C4-2B (cell line): ENCODE results near the gene RNF135.
"Not testable (repeated sequence)": the region's sequence is repeated elsewhere in the genome, so short reads cannot be mapped to it uniquely, and the experiment has no call there.

Source experiments
- H3K27ac ChIP-seq: fragments of 450-650 bp; 2 replicates; pipeline ENCODE4 v1.5.1; 2017
- CTCF ChIP-seq: fragments of 450-650 bp; conservative IDR thresholded peaks from 2 replicates; pipeline ENCODE4 v1.5.1; 2017; ENCODE audit warnings: mild to moderate bottlenecking
- ZFX ChIP-seq: fragments of 450-650 bp; IDR thresholded peaks from 2 replicates; pipeline ENCODE4 v1.6.1; 2017

Gene RNF135

GRCh38 chr17:30928584-30928983, 42.3 kb upstream of the RNF135 start:
- no peak overlapping the region for H3K27ac ChIP-seq
- TF ChIP-seq CTCF, result no peak
- no peak for TF ChIP-seq ZFX

GRCh38 chr17:30929081-30929633, 41.7 kb upstream of the RNF135 start:
- TF ChIP-seq CTCF, result no peak
- TF ChIP-seq ZFX, result no peak
- H3K27ac ChIP-seq, result no peak overlapping the region

DNA sequence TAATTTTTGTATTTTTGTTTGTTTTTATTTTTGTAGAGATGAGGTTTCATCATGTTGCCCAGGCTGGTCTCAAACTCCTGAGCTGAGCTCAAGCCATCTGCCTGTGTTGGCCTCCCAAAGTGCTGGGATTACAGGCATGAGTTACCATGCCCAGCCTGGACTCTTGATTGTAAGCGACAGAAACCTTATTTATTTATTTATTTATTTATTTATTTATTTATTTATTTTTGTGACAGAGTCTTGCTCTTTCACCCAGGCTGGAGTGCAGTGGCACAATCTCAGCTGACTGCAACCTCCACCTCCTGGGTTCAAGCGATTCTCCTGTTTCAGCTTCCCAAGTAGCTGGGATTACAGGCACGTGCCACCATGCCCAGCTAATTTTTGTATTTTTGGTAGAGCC, 41.0 kb upstream of the RNF135 start:
- H3K27ac ChIP-seq, result not testable (repeated sequence)

DNA sequence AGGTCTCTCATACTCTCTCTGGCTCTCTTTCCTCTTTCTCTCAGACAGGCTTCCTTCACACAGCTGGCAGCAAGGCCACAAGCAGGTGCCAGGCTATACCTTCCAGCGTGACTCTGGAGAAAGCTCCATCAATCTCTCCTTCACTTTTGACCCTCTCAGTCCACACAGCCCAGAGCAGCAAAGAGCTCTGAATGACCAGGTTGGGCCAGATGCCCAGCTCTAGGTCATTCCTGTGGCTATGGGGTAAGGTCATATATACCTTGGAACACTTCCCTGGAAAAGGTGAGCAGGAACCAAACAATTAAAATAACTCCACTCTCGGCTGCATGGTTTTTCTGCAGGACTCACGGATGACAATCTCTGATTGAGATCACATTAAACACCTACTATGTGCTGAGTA, 40.3 kb upstream of the RNF135 start:
- TF ChIP-seq CTCF, result no peak
- no peak for TF ChIP-seq ZFX
- H3K27ac ChIP-seq, result no peak overlapping the region

DNA sequence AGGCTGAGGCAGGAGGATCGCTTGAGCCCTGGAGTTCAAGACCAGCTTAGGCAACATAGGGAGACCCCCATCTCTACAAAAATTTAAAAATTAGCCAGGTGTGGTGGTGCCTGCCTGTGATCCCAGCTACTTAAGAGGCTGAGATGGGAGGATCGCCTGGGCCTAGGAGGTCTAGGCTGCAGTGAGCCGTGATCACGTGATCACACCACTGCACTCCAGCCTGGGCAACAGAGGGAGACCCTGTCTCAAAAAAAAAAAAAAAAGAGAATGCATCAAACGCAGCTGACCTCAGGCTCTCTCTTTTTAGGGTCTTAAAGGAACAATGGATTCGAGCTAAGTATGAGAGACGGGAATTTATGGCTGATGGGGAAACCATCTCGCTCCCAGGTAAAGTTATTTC, 39.3 kb upstream of the RNF135 start:
- H3K27ac ChIP-seq, result not testable (repeated sequence)

DNA sequence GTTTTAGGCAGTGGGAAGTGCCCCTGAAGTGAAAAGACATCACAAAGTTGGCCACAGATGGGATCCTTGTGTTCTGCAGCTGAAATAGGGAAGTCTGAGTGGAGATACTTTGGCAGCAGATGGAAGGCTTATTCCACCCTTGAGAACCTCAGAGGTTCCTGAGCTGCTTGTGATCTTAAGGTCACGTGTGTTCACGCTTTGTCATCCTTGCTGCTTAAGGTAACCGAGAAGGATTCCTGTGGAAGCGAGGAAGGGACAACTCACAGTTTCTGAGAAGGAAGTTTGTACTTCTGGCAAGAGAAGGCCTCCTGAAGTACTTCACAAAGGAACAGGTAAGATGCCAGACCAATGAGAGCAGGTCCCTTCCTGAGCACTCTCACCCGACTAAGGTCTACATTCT, 36.9 kb upstream of the RNF135 start:
- no peak for TF ChIP-seq ZFX
- TF ChIP-seq CTCF, result no peak
- H3K27ac ChIP-seq, result no peak overlapping the region

DNA sequence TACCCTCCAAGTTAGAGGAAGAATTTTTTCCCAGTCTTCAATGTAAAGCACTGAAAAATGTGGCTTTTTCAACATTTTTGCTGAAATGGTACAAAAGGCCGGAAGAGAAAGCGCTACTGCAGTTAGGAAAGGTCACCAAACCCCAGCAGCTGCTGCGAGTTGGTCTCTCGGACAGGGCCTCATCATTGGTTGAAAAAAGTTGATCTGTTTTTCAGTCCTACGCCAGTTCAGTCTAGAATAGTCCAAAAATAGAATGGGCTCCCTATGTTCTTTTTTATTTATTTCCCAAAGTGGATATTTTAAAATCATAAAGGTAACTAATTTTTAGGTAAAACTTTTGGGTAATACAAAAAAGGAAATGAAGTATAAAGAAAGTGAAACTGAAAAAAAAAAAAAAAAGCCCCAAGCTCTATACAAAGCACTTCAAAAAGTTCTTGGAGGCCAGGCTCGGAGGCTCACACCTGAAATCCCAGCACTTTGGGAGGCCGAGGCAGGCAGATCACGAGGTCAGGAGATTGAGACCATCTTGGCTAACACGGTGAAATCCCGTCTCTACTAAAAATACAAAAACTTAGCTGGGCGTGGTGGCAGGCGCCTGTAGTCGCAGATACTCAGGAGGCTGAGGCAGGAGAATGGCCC, 31.7 kb upstream of the RNF135 start:
- TF ChIP-seq ZFX (no peak), CTCF (no peak)
- no peak overlapping the region for H3K27ac ChIP-seq

DNA sequence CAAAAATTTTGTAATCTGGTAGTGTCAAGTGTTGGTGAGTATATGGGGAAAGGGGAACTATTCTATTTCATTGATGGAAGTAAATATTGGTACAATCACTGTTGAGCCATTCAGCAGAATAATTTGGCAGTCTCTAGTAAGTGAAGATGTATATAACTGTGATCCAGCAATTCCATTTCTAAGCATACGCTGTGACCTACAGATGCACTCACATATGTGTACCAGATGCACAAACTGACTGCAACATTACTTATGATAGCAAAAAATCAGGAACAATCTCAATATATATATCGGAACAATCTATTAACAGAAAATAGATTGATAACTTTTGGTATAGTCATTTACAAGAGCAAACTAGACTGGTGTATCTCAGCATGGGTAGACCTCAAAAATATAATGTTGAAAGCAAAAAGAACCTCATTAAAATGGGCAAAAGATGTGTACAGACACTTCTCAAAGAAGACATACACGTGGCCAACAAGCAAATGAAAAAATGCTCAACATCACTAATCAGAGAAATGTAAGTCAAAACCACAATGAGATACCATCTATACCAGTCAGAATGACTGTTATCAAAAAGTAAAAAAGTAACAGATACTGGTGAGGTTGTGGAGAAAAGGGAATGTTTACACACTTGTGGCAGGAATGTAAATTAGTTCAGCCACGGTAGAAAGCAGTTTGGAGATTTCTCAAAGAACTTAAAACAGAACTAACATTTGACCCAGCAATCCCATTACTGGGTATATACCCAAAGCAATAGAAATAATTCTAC, 28.3 kb upstream of the RNF135 start:
- TF ChIP-seq CTCF (no peak), ZFX (no peak)
- no peak overlapping the region for H3K27ac ChIP-seq
